HG03457 (cell line): Measurements from ENCODE around the gene GCC1.

ENCODE experiments used
- ATAC-seq: cut with Tn5 transposase; IDR thresholded peaks from one replicate; pipeline ENCODE4 v1.9.1; 2021; ENCODE audit warnings: moderate number of reproducible peaks; ENCODE audit not compliant: unreplicated experiment

GCC1 gene

GRCh38 chr7:127539116-127539515, 46.3 kb downstream of the GCC1 start:
- ATAC-seq: no peak

DNA sequence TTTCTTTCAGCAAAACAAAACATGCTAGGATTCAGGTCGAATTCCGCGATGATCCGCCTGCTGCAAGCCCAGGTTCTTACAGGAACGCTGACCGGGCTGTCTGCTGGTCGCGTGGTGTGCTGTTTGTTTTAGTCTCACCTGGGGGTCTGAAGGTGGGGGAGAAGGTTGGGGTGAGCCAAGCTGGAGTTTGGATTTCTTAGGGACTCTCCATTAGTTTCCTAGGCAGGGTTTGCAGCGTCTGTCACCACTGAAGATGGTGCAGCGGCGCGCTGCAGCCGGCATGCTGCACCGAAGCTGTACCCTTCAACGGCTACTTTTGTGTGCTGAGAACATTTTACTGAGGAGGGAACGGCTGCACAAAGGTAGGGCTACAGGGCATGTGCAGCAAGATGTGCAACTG, 48.7 kb downstream of the GCC1 start:
- ATAC-seq: no peak

- no peak for ATAC-seq
These were observed 49.1 kb downstream of the GCC1 start for GRCh38 chr7:127536394-127536691.

GRCh38 chr7:127535546-127536393, 49.6 kb downstream of the GCC1 start:
- ATAC-seq: no peak

DNA sequence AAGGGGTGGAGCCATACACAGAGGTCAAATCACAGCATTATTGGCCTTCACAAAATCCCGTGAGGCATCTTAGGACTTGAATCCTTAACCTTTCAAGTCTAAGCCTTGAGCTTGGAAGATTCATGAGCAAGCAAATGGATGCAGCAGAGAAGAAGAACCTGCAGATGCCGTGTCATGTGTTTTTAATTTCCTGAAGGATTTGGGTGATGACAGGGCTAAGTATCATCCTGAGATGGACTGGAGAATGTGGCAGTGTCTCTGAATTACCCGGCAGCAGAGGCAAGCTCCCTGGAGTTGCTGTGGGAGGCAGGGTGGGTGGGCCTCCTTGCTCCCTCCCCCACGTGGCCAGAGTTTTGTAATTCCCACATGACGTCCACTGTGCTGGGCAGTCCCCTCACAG, 50.8 kb downstream of the GCC1 start:
- ATAC-seq: no peak

DNA sequence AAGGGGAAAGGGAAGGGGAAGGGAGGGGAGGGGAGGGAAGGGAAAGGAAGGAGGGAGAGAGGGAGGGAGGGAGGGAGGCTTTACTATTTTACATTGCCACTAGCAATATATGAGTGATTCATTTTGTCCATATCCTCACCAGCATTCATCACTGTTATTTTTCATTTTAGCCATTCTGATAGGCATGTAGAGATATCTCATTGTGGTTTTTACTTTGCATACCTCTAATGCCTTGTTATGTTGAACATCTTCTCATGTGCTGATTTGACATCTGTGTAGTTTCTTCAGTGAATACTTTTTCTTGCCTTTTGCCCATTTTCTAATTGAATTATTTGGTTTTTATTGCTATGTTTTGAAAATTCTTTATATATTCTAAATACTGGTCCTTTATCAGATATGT, 52.7 kb downstream of the GCC1 start:
- no peak for ATAC-seq

DNA sequence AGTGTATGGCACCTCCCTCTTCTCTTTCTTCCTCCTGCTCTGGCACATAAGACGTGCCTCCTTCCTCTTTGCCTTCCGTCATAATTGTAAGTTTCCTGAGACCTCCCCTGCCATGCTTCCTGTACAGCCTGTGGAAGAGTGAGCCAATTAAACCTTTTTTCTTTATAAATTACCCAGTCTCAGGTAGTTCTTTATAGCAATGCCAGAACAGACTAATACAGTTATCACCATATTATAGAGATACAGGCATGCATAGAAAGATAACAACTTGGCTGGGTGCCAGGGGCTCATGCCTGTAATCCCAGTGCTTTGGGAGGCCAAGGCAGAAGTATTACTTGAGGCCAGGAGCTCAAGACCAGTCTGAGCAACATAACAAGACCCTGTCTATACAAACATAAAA, 53.2 kb downstream of the GCC1 start:
- no peak for ATAC-seq
